Pulmonary artery endothelial cell (primary cell): ENCODE data around the gene DGCR6L. TPM values are rescaled to one million over a fixed set of nuclear protein-coding genes. Genes with fewer than 3 reads are reported as not detected.

ENCODE experiments used
- total RNA-seq: library from RNA; depleted of rRNA; stranded (reverse); fragments of >200 nt; gene quantifications from 2 replicates; pipeline ENCODE4 v1.2.3, GENCODE V29; 2014

Gene DGCR6L
- total RNA-seq, 1 donor from 2014 or later: 43.1 TPM

Other genes starting within 250 kb of the DGCR6L start
- gene DGCR8, start 239.8 kb downstream of the DGCR6L start, total RNA-seq: 35.9 and 40.9 TPM in 2 replicates
- 213 and 264 TPM in 2 replicates for gene RANBP1, start 204.0 kb downstream of the DGCR6L start, total RNA-seq
- gene TRMT2A, start 202.8 kb downstream of the DGCR6L start, total RNA-seq: 46.5 and 62.3 TPM in 2 replicates
- 10.6 and 14.8 TPM in 2 replicates for gene ZDHHC8, start 188.3 kb downstream of the DGCR6L start, total RNA-seq
- 4.5 and 10.0 TPM in 2 replicates for gene CCDC188, start 169.0 kb downstream of the DGCR6L start, total RNA-seq
- 0.32 and 0.46 TPM in 2 replicates for gene RTN4R, start 51.7 kb downstream of the DGCR6L start, total RNA-seq
- 12.7 and 13.1 TPM in 2 replicates for gene ZNF74, start 74.1 kb upstream of the DGCR6L start, total RNA-seq
- gene SCARF2, start 117.8 kb upstream of the DGCR6L start, total RNA-seq: 9.1 and 15.8 TPM in 2 replicates
- gene KLHL22, start 175.7 kb upstream of the DGCR6L start, total RNA-seq: 19.1 and 21.4 TPM in 2 replicates
- gene MED15, start 187.6 kb upstream of the DGCR6L start, total RNA-seq: 30.5 and 36.7 TPM in 2 replicates